ENCODE measurements around the gene MGA.
A peak's percentile ranks its signal among the peaks of the same experiment; 100 is the strongest.

MGA gene

DNA sequence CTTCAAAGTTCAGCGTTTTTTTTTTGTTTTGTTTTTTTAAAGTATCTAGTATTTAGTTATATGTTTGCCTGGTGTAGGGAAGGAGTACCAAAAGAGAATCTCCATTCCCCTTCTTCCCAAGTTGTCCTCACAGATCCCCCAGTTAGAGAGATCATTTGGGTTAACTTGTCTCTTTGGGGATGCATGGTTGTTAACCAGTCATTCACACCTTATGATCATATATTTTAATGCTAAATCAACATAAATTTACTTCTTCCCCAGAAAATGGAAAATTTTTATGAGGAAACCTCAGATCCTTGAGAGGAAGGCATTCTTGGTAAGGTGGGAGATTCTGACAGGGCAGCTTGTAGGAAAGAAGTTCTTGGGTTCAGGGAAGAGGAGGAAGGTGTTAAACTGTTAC, 1.5 kb upstream of the MGA start:
- no peak for DNase-seq (ENCODE audit: low spot score)

- DNase-seq (ENCODE audit: low spot score): no peak
Measured at GRCh38 chr15:41659190-41659589, 1.0 kb upstream of the MGA start.

DNA sequence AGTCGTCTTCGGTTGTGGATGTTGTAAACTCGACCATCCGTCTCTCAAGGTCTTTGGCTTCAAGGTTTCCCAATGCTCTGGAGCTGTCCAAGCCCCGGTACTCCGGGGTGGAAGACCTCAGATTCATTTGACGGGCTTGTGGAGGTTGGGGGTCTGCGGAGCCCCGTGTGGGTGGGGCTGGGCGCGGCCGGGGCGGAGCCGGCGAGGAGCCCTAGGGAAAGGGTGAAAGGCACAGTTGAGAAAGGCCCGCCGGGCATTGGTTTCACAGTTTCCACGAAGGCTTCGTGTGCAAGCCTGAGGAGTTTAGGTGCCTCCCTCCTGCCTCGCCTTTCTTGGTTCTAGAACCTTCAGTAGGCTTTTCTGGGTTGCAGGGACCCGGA, 360 bp upstream of the MGA start:
- DNase-seq (ENCODE audit: low spot score): no peak

DNA sequence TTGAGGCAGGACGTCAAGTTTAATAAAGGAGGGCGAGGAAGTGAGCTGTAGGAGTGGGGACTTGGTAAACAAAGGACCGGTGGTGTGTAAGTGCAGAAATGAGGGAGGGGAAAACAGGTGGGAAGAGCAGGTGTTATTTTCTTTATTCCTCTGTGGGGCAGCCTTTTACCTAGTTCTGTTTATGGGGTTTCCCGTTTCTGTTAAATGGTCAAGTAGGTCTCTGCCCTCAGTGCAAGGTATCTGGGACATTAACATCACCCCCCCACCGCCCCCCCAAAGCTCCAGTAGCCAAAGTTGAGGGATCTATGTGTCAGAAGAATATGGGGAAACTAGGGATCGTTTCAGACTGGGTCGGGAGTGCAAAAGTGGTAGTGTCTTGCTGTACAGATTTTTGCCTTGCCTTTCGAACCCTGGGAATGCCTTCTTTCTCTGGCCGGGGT, 893 bp downstream of the MGA start:
- DNase-seq (ENCODE audit: low spot score): no peak

- peak; percentile 93 for DNase-seq (ENCODE audit: low spot score)
Measured at GRCh38 chr15:41661518-41662225, 1.5 kb downstream of the MGA start.

- no peak for DNase-seq (ENCODE audit: low spot score)
Measured at GRCh38 chr15:41666353-41666920, 6.2 kb downstream of the MGA start.

DNA sequence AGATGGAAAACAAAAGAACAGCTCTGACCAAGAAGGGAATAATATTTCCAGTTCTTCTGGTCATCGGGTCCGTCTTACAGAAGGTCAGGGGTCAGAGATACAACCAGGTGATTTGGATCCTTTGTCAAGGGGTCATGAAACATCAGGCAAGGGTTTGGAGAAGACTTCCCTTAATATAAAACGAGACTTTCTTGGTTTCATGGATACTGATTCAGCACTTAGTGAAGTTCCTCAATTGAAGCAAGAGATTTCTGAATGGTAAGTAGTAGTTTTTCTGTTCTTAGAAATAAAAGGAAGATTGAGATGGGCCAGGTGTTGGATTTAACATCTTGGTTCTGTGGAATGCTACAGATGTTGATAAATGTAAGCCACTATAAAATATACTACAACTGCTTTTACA, 9.5 kb downstream of the MGA start:
- no peak for DNase-seq (ENCODE audit: low spot score)

GRCh38 chr15:41671656-41672648, 11.7 kb downstream of the MGA start:
- no peak for DNase-seq (ENCODE audit: low spot score)

DNA sequence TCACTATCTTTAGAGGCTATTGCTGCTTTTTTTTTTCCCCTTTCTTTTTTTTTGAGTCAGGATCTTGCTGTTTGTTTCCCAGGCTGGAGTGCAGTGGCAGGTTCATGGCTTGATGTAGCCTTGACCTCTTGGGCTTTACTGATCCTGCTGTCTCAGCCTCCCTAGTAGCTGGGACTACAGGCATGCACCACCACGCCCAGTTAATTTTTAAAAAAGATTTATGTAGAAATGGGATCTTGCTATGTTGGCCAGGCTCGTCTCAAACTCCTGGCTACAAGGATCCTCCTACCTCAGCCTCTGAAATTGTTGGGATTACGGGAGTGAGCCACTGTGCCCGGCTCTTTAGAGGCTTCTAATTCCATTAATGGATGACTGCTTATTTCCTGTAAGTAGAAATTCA, 15.1 kb downstream of the MGA start:
- DNase-seq (ENCODE audit: low spot score): no peak

DNA sequence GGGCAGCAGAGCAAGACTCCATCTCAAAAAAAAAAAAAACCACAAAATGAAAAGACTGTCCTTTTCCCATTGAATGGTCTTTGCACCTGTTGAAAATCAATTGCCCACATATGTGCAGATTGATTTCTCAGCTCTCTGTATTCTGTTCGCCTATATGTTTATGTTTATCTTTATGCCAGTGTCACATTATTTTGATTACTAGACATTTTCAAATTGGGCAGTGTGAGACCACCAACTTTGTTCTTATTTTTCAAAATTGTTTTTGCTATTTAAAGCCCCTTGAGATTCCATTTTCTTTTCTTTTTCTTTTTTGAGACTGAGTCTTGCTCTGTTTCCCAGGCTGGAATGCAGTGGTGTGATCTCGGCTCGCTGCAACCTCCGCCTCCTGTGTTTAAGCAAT, 18.5 kb downstream of the MGA start:
- no peak for DNase-seq (ENCODE audit: low spot score)

DNA sequence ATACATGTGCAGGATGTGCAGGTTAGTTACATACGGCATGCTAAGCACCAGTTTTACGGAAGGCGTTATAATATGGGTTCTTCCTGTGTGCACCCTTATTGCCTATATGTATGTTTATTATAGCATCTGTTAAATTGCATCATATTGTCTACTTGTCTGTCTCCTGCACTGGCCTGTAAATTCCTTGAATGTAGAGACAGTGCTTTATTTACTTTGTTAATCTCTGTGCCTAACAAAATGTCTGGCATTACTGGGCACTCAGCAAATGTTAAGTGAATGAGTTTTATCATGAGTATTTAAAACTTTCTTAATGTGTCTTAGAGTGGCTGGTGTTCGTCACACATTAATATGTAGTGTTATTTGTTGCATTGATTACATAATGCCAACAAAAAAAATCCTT, 23.8 kb downstream of the MGA start:
- no peak for DNase-seq (ENCODE audit: low spot score)

- DNase-seq (ENCODE audit: low spot score): no peak
Measured at GRCh38 chr15:41688671-41689070, 28.5 kb downstream of the MGA start.

GRCh38 chr15:41689083-41689482, 28.9 kb downstream of the MGA start:
- no peak for DNase-seq (ENCODE audit: low spot score)

- DNase-seq (ENCODE audit: low spot score): no peak
Measured at GRCh38 chr15:41689834-41690233, 29.6 kb downstream of the MGA start.

DNA sequence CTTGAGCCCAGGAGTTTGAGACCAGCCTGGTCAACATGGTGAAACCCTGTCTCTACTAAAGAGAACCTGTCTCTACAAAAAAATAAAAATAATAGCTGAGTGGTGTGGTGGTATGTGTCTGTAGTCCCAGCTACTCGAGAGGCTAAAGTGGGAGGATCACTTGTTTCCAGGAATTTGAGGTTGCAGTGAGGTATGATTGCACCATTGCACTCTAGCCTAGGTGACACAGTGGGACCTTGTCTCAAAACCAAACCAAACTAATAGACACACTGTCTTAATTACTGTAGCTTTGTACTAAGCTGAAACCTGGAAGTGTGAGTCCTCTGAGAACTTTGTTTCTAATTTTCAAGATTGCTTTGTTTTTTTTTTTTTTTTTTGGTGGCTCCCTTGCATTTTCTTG, 30.4 kb downstream of the MGA start:
- no peak for DNase-seq (ENCODE audit: low spot score)

GRCh38 chr15:41691471-41691870, 31.3 kb downstream of the MGA start:
- DNase-seq (ENCODE audit: low spot score): no peak

DNA sequence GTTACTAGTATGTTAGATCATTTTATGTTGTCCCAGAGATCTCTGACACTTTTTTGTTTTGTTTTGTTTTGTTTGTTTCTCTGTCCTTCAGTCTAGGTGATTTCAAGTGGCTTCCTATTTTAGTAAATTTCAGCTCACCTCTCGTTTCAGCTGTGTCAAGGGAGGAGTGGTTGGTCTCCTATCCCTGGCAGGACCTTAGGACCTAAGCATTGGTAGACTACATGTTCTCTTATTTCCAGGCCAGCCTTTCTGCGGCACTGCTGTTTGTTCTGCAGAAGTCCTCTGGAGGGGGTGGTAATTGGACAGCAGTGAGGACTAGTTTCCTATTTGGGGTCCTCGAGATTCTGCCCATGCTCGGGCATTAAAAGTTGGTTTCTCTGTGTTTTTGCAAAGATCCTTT, 31.8 kb downstream of the MGA start:
- no peak for DNase-seq (ENCODE audit: low spot score)

DNA sequence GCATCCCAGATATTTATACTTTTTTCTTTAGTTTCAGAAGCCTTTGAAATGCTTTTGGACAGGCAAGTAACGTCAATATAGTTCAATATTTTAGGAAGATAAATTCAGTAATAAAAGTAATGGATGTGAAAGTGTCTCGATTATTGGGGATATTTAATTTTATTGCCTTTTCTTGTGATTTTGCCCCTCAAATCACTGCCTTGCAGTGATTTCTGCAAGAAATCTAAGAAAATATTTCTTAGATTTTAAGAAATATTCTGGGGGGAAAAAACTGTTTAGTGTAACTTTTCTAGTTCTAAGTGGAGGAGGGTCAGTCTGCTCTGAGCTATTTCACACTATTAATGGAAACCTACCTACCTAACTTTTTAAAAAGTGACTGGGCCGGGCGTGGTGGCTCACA, 33.6 kb downstream of the MGA start:
- no peak for DNase-seq (ENCODE audit: low spot score)

DNA sequence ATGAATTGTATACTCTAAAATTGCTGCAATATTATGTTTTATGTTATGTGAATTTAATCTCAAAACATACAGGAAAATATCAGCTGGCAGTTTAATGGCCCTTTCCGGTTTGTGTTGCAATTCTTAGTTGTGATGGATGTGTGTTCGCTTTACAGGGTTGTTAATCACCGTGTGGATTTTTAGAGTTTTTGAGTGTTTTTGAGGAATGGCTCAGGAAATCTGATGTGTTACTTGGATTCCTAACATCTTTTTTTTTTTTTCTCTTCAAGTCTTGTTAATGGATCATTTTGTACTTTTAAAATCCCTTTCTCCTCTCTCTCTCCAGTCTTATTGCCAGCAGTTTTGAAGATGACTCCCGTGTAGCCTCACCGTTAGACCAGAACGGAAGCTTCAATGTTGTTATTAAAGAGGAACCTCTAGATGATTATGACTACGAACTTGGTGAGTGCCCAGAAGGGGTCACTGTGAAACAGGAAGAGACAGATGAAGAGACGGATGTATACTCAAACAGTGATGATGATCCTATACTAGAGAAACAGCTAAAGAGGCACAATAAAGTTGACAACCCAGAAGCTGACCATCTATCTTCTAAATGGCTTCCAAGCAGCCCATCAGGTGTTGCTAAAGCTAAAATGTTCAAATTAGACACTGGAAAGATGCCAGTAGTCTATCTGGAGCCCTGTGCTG, 35.7 kb downstream of the MGA start:
- DNase-seq (ENCODE audit: low spot score): peak; percentile 89

DNA sequence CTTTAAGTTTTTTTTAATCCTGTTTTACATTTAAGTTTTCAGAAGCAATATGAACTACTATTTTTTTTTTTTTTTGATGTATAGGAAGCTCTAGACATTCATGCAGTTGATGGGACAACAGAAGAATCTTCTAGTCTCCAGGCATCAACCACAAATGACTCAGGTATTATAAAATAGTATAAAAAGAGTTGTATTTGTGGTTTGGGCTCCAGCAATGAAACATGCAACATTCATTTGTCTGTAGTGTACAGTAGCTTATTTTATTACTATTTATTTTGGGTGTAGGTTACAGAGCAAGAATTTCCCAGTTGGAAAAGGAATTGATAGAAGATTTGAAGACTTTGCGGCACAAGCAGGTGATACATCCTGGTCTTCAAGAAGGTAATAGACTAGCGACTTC, 38.6 kb downstream of the MGA start:
- DNase-seq (ENCODE audit: low spot score): no peak

GRCh38 chr15:41703120-41703519, 42.9 kb downstream of the MGA start:
- no peak for DNase-seq (ENCODE audit: low spot score)

DNA sequence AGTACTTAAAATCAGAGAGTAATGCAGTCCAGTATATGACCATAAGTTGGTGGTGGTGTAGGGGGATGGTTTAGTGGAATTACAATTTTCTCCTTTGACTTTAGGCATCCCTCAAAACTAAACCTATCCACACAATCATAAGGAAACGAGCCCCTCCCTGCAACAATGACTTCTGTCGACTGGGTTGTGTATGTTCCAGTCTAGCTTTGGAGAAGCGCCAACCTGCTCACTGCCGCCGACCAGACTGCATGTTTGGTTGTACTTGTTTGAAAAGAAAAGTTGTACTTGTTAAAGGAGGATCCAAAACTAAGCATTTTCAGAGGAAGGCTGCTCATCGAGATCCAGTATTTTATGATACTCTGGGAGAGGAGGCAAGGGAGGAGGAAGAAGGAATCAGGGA, 52.8 kb downstream of the MGA start:
- DNase-seq (ENCODE audit: low spot score): no peak
